Muscle of leg (tissue), 9 donors: ENCODE results near the gene CT55. TPM values are rescaled to one million over a fixed set of nuclear protein-coding genes. Genes with fewer than 3 reads are reported as not detected.

Experiments
- polyA plus RNA-seq, 8 donors: library from polyadenylated mRNA; unstranded; fragments of 120-200 nt; gene quantifications; one replicate each; pipeline versions ENCODE4 v1.2.1 to v1.2.3, GENCODE V29; 2013; ENCODE audit warnings: inconsistent platforms in 1 of 8, low replicate concordance in 1 of 8; ENCODE audit not compliant: insufficient read length in 8 of 8, insufficient read depth in 1 of 8
- total RNA-seq: library from RNA; stranded (reverse); fragments of 120-200 nt; gene quantifications from one replicate; pipeline ENCODE4 v1.2.4, GENCODE V29; 2013

CT55 gene
- total and polyA plus RNA-seq, 9 donors: 0.11 to 0.62 (median 0.25) TPM; not detected in 1

Other genes with a start within 250 kb of the CT55 start
- 9.3 TPM for gene SMIM10, start 180.4 kb downstream of the CT55 start, total RNA-seq
- gene SMIM10, start 180.4 kb downstream of the CT55 start, polyA plus RNA-seq: 10 to 100 TPM; 10.8 to 16.4 (median 13.7) TPM
- 12.9 TPM for gene RTL8B, start 148.9 kb downstream of the CT55 start, total RNA-seq
- gene RTL8B, start 148.9 kb downstream of the CT55 start, polyA plus RNA-seq: 10 to 100 TPM; 30.2 to 46.5 (median 38.0) TPM
- gene RTL8C, start 139.0 kb downstream of the CT55 start, total RNA-seq: 146 TPM
- gene RTL8C, start 139.0 kb downstream of the CT55 start, polyA plus RNA-seq: 100 to 1,000 TPM; 371 to 483 (median 417) TPM
- gene RTL8A, start 119.3 kb downstream of the CT55 start, total RNA-seq: 7.4 TPM
- gene RTL8A, start 119.3 kb downstream of the CT55 start, polyA plus RNA-seq: 10 to 100 TPM; 56.2 to 72.5 (median 67.3) TPM
- 4.9 TPM for gene SMIM10L2B, start 72.7 kb downstream of the CT55 start, total RNA-seq
- 10 to 100 TPM in 1 of 8 donors, 1 to 10 TPM in 7; 1.1 to 11.1 (median 3.1) TPM for gene SMIM10L2B, start 72.7 kb downstream of the CT55 start, polyA plus RNA-seq
- gene ETDB, start 50.9 kb downstream of the CT55 start, total RNA-seq: not detected
- not detected for gene ETDB, start 50.9 kb downstream of the CT55 start, polyA plus RNA-seq
- gene ETDA, start 80.7 kb upstream of the CT55 start, total RNA-seq: not detected
- gene ETDA, start 80.7 kb upstream of the CT55 start, polyA plus RNA-seq: not detected
- gene ETDC, start 138.1 kb upstream of the CT55 start, total RNA-seq: not detected
- under 1 TPM in 1 of 8 donors, not detected in 7; 0.80 TPM for gene ETDC, start 138.1 kb upstream of the CT55 start, polyA plus RNA-seq
- gene ZNF75D, start 172.7 kb upstream of the CT55 start, total RNA-seq: 9.3 TPM
- 10 to 100 TPM in 5 of 8 donors, 1 to 10 TPM in 3; 7.8 to 16.0 (median 11.0) TPM for gene ZNF75D, start 172.7 kb upstream of the CT55 start, polyA plus RNA-seq
- gene ZNF449, start 173.4 kb upstream of the CT55 start, total RNA-seq: 15.5 TPM
- gene ZNF449, start 173.4 kb upstream of the CT55 start, polyA plus RNA-seq: 10 to 100 TPM in 7 of 8 donors, 1 to 10 TPM in 1; 8.2 to 15.0 (median 11.1) TPM